ENCODE data around the gene TTC21B. TPM values are rescaled to one million over a fixed set of nuclear protein-coding genes. Genes with fewer than 3 reads are reported as not detected.

TTC21B gene
- total and polyA plus RNA-seq, 9 of the 15 experiments (the other 6 are each of a cell fraction or from before 2014, with no cell fraction given) = 5.2 to 34.9 (median 18.5) TPM

GRCh38 chr2:165839610-165840009 lies 114.0 kb downstream of the TTC21B start:
- Histone ChIP-seq H4K20me1 (replicated peaks; ENCODE audit: control insufficient read depth, insufficient read depth, low read length) (no peaks in the 10 kb centered on the region), H3K27me3 (ENCODE audit: control insufficient read depth in 2 of 2, insufficient read depth in 2 of 2, low read length in 2 of 2) (no peaks in the 10 kb centered on the region), H3K79me2 (ENCODE audit: control insufficient read depth, insufficient read depth, low read length) (no peaks in the 10 kb centered on the region), H3K9me3 (replicated peaks; ENCODE audit: control insufficient read depth, insufficient read depth, low read depth, low read length) (no peaks in the 10 kb centered on the region), H3K9me1 (ENCODE audit: control insufficient read depth, insufficient read depth, low read length) (no peaks in the 10 kb centered on the region), H3K4me2 (ENCODE audit: insufficient read depth, low read length) (no peak overlapping the region), H3K4me3 (no peak overlapping the region), H3K36me3 (ENCODE audit: control insufficient read depth, insufficient read depth, low read length) (no peaks in the 10 kb centered on the region), H3K4me1 (replicated peaks in 1 of 2; ENCODE audit: control insufficient read depth in 2 of 2, insufficient read depth in 2 of 2, low read length in 2 of 2) (no peaks in the 10 kb centered on the region), H3K9ac (ENCODE audit: insufficient read depth in 1 of 2, low read depth in 2 of 2, low read length in 2 of 2) (no peak overlapping the region), H2AFZ (ENCODE audit: low read depth, low read length) (no peak overlapping the region), H3K27ac (ENCODE audit: extremely low read depth, low read depth, low read length) (no peak overlapping the region)
- CTCF ChIA-PET (ENCODE audit: low intra/inter-chr PET ratio) = no interaction called here
- intact Hi-C loops (cut with micrococcal nuclease) (no loop called here), in situ Hi-C loops (cut with MboI) (no loop called here)
- no peak for TF ChIP-seq TEAD4 (IDR thresholded peaks at IDR 0.05; ENCODE audit: low read length)
- TF ChIP-seq TEAD4 (CRISPR knock-in tag; IDR thresholded peaks at IDR 0.05; ENCODE audit: borderline replicate concordance) = no peak
- TF ChIP-seq GABPB1 (CRISPR knock-in tag; IDR thresholded peaks at IDR 0.05) = no peak
- TF ChIP-seq ILK (tag; IDR thresholded peaks at IDR 0.05; ENCODE audit: borderline replicate concordance, low read depth) = no peak
- TF ChIP-seq L3MBTL2 (IDR thresholded peaks at IDR 0.05) = no peak
- TF ChIP-seq GATAD2B (IDR thresholded peaks at IDR 0.05; ENCODE audit: borderline replicate concordance) = no peak
- TF ChIP-seq ZEB2 (IDR thresholded peaks at IDR 0.05) = no peak
- TF ChIP-seq ZKSCAN3 (CRISPR knock-in tag; IDR thresholded peaks at IDR 0.05) = no peak
- TF ChIP-seq ZBTB26 (CRISPR knock-in tag; IDR thresholded peaks at IDR 0.05) = no peak
- no peak for TF ChIP-seq POLR2AphosphoS5 (IDR thresholded peaks at IDR 0.05; ENCODE audit: control insufficient read depth, insufficient read depth, low read depth, low read length)
- TF ChIP-seq MEF2D (tag; conservative IDR thresholded peaks at IDR 0.05; ENCODE audit: low read depth) = no peak
- no peak for TF ChIP-seq RBM22 (IDR thresholded peaks at IDR 0.05; ENCODE audit: low read depth, low read length, poor library complexity, severe bottlenecking)
- no peak for TF ChIP-seq RAD51 (IDR thresholded peaks at IDR 0.05; ENCODE audit: borderline replicate concordance, low read depth)
- TF ChIP-seq HDAC6 (IDR thresholded peaks at IDR 0.05; ENCODE audit: low read depth, low read length) = no peak
- TF ChIP-seq ZNF644 (tag; IDR thresholded peaks at IDR 0.05; ENCODE audit: low read depth) = no peak
- WGBS (ENCODE audit: insufficient coverage, low coverage, missing lambda C conversion rate) = 0% methylated on average over 2 of the region's 2 CpGs
- BruUV-seq (replicated peaks) = no TSS peak
- no peak for FAIRE-seq
- POLR2A ChIA-PET = no interaction called here
- no peak for ATAC-seq
- DNase-seq (ENCODE audit: extremely low read depth in 1 of 4, low spot score in 3 of 4) = no peak

All from K562 (cell line).